ENCODE results near the gene ABCB11. TPM values are rescaled to one million over a fixed set of nuclear protein-coding genes. Genes with fewer than 3 reads are reported as not detected.

Gene ABCB11
- total and polyA plus RNA-seq, 10 donors, result 0.03 to 0.32 (median 0.12) TPM; not detected in 3

- no peaks in the 10 kb centered on the region for H3K36me3 ChIP-seq
- intact Hi-C loops (cut with DNase I; ENCODE audit: low total_unique reads), result no loop called here
- no peak overlapping the region for H3K27ac ChIP-seq
- no peaks in the 10 kb centered on the region for H3K27me3 ChIP-seq (replicated peaks in 1 of 7)
- no peaks in the 10 kb centered on the region for H3K9me3 ChIP-seq
- no peak for DNase-seq
- TF ChIP-seq POLR2AphosphoS5 (IDR thresholded peaks at IDR 0.05) (no peak), POLR2A (IDR thresholded peaks at IDR 0.05) (no peak)
- TF ChIP-seq, protein P1, sequence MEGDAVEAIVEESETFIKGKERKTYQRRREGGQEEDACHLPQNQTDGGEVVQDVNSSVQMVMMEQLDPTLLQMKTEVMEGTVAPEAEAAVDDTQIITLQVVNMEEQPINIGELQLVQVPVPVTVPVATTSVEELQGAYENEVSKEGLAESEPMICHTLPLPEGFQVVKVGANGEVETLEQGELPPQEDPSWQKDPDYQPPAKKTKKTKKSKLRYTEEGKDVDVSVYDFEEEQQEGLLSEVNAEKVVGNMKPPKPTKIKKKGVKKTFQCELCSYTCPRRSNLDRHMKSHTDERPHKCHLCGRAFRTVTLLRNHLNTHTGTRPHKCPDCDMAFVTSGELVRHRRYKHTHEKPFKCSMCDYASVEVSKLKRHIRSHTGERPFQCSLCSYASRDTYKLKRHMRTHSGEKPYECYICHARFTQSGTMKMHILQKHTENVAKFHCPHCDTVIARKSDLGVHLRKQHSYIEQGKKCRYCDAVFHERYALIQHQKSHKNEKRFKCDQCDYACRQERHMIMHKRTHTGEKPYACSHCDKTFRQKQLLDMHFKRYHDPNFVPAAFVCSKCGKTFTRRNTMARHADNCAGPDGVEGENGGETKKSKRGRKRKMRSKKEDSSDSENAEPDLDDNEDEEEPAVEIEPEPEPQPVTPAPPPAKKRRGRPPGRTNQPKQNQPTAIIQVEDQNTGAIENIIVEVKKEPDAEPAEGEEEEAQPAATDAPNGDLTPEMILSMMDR (IDR thresholded peaks at IDR 0.05 in 8 of 11, conservative IDR thresholded peaks at IDR 0.05 in 3 of 11), result no peak
- no peaks in the 10 kb centered on the region for H3K4me1 ChIP-seq
- H3K4me3 ChIP-seq, result no peak overlapping the region
- 90 to 95% (median 93%) methylated on average over 2 of the region's 2 CpGs for WGBS, 5 donors
Observed at GRCh38 chr2:168986398-168986943, 44.7 kb downstream of the ABCB11 start.

DNA sequence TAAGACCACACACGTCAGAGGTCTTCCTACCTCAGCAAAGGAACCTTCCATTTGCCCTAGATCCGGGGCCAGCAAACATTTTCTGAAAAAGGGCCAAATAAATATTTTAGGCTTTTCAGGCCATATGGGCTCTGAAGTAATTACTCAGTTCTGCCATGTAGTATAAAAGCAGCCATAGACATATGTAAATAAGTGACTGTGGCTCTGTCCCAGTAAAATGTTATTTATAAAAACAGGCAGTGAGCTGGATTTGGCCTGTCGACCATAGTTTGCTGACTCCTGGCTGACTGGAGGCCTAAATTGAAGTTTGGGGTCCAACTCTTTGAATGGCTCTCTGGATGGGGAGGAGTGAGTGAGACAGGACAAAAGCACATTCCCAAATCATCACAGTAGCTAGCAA lies 49.5 kb downstream of the ABCB11 start:
- intact Hi-C loops (cut with DNase I; ENCODE audit: low total_unique reads), result no loop called here
- Histone ChIP-seq H3K27me3 (replicated peaks in 1 of 7) (no peaks in the 10 kb centered on the region), H3K36me3 (no peaks in the 10 kb centered on the region), H3K27ac (no peak overlapping the region), H3K9me3 (no peaks in the 10 kb centered on the region), H3K4me3 (no peak overlapping the region), H3K4me1 (no peaks in the 10 kb centered on the region)
- DNase-seq, result no peak
- 92 to 97% (median 97%) methylated on average over 3 of the region's 3 CpGs for WGBS, 5 donors
- TF ChIP-seq, protein P1 (IDR thresholded peaks at IDR 0.05 in 8 of 11, conservative IDR thresholded peaks at IDR 0.05 in 3 of 11), result no peak
- TF ChIP-seq POLR2A (IDR thresholded peaks at IDR 0.05), result no peak
- no peak for TF ChIP-seq POLR2AphosphoS5 (IDR thresholded peaks at IDR 0.05)

DNA sequence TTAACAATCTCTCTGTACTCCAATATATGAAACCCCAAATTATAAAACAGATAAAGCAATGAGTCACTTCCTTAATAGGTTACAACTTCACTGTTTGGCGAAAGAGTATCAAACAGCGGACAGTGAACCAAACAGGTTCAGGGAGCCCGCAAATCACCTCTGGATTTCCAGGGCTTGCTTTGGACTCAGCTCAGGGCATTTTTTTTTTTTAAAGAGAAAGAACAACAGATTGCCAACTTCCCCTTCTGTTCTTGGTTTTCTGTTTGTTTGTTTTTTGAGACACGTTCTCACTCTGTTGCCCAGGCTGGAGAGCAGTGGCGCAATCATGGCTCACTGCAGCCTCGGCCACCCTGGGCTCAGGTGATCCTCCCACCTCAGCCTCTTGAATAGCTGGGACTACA lies 52.7 kb downstream of the ABCB11 start:
- no peak overlapping the region for H3K4me3 ChIP-seq
- no peaks in the 10 kb centered on the region for H3K27me3 ChIP-seq (replicated peaks in 1 of 7)
- H3K4me1 ChIP-seq, result no peaks in the 10 kb centered on the region
- intact Hi-C loops (cut with DNase I; ENCODE audit: low total_unique reads), result no loop called here
- DNase-seq, result no peak
- peak overlapping the region in 2 of 8 donors; percentile 7 to 48 for H3K27ac ChIP-seq
- TF ChIP-seq, protein P1 (IDR thresholded peaks at IDR 0.05 in 8 of 11, conservative IDR thresholded peaks at IDR 0.05 in 3 of 11), result no peak
- TF ChIP-seq POLR2AphosphoS5 (IDR thresholded peaks at IDR 0.05) (no peak), POLR2A (IDR thresholded peaks at IDR 0.05) (no peak)
- H3K9me3 ChIP-seq, result no peaks in the 10 kb centered on the region
- no peaks in the 10 kb centered on the region for H3K36me3 ChIP-seq
- 68 to 87% (median 80%) methylated on average over 6 of the region's 6 CpGs for WGBS, 5 donors

DNA sequence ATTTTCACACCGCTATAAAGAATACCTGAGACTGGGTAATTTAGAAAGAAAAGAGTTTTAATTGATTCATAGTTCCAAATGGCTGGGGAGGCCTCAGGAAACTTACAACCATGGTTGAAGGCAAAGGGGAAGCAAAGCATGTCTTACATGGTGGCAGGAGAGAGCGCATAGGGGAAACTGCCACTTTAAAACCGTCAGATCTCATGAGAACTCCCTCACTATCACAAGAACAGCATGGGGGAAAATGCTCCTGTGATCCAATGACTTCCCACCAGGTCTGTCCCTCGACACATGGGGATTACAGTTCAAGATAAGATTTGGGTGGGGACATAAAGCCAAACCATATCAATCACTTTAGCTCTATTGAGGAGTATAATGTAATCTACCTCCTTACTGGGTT lies 53.5 kb downstream of the ABCB11 start:
- DNase-seq, result no peak
- intact Hi-C loops (cut with DNase I; ENCODE audit: low total_unique reads), result no loop called here
- 82 to 90% (median 87%) methylated on average over 4 of the region's 4 CpGs for WGBS, 5 donors
- H3K36me3 ChIP-seq, result no peaks in the 10 kb centered on the region
- H3K4me3 ChIP-seq, result no peak overlapping the region
- H3K27me3 ChIP-seq (replicated peaks in 1 of 7), result no peaks in the 10 kb centered on the region
- no peaks in the 10 kb centered on the region for H3K4me1 ChIP-seq
- H3K27ac ChIP-seq, result no peak overlapping the region
- no peaks in the 10 kb centered on the region for H3K9me3 ChIP-seq
- TF ChIP-seq, protein P1 (IDR thresholded peaks at IDR 0.05 in 8 of 11, conservative IDR thresholded peaks at IDR 0.05 in 3 of 11), result no peak
- TF ChIP-seq POLR2A (IDR thresholded peaks at IDR 0.05) (no peak), POLR2AphosphoS5 (IDR thresholded peaks at IDR 0.05) (no peak)

All from spleen (tissue), 11 donors.